Testis (tissue), 3 donors: Measurements from ENCODE around the gene ZNF740. TPM values are rescaled to one million over a fixed set of nuclear protein-coding genes. Genes with fewer than 3 reads are reported as not detected.

Experiments
- DNase-seq: peaks from one replicate; pipeline ENCODE4 v3.0.0-alpha.2; 2019
- H3K27ac ChIP-seq, 2 donors: fragments of 200-600 bp; sonication (generic); one replicate each; pipeline ENCODE4 v1.5.1; 2019
- H3K27me3 ChIP-seq: fragments of 200-600 bp; sonication (generic); one replicate; pipeline ENCODE4 v1.5.1; 2019
- H3K36me3 ChIP-seq: fragments of 200-600 bp; sonication (generic); one replicate; pipeline ENCODE4 v1.5.1; 2017; ENCODE audit warnings: low read depth; ENCODE audit errors: missing control alignments
- H3K4me1 ChIP-seq: fragments of 200-600 bp; sonication (generic); one replicate; pipeline ENCODE4 v1.5.1; 2019
- H3K4me3 ChIP-seq, 2 donors: fragments of 200-600 bp; sonication (generic); one replicate each; pipeline ENCODE4 v1.5.1; 2017 to 2019
- H3K9me3 ChIP-seq: fragments of 200-600 bp; sonication (generic); one replicate; pipeline ENCODE4 v1.5.1; 2017
- CTCF ChIP-seq, 3 experiments: fragments of 450-650 bp in 2 of 3; fragments of 200-600 bp in 1 of 3; sonication (generic) in 1 of 3; IDR thresholded peaks; one replicate each; pipeline ENCODE4 v1.5.1; 2016 to 2019; ENCODE audit warnings: antibody characterized with exemption in 3 of 3, mild to moderate bottlenecking in 2 of 3, moderate library complexity in 1 of 3
- POLR2A ChIP-seq: fragments of 450-650 bp; IDR thresholded peaks from one replicate; pipeline ENCODE4 v1.6.1; 2017; ENCODE audit warnings: antibody characterized with exemption, mild to moderate bottlenecking, moderate library complexity
- WGBS, 2 donors: methylation state at CpG; one replicate each; pipeline ENCODE4 v1.1.5; 2018; 5-methylcytosine and 5-hydroxymethylcytosine counted together
- intact Hi-C: fragments of 100-400 bp; cut with DNase I; formaldehyde crosslinking; loops from one replicate; pipeline ENCODE4 v1.15.1; 2023; ENCODE audit warnings: low total_unique reads
- polyA plus RNA-seq: library from polyadenylated mRNA; stranded (reverse); fragments of 350-450 nt; fragmentation: Illumina TruSeq; extraction: RNeasy Lipid Tissue Mini Kit (QIAGEN cat#74804); gene quantifications from one replicate; pipeline ENCODE4 v1.2.3, GENCODE V29; 2014; ENCODE audit warnings: low read depth, low replicate concordance; ENCODE audit not compliant: insufficient read depth
- total RNA-seq, 2 donors: library from RNA; depleted of rRNA; stranded (reverse); fragments of >200 nt; gene quantifications; one replicate each; pipeline ENCODE4 v1.2.3, GENCODE V29; 2016

The ZNF740 gene
- total and polyA plus RNA-seq, 3 donors from 2014 or later: 15.6 to 27.2 (median 19.8) TPM

- Histone ChIP-seq H3K27ac (no peak overlapping the region), H3K9me3 (no peaks in the 10 kb centered on the region), H3K27me3 (no peaks in the 10 kb centered on the region), H3K4me3 (no peak overlapping the region), H3K4me1 (peaks cover 16% of the 10 kb centered on the region), H3K36me3 (no peaks in the 10 kb centered on the region)
- no peak for DNase-seq
- intact Hi-C loops: no loop called here
- no peak for TF ChIP-seq CTCF (IDR thresholded peaks at IDR 0.05)
- WGBS, 2 donors: 87 to 90% methylated on average over 10 of the region's 10 CpGs
Observed at GRCh38 chr12:53225635-53226424, 45.3 kb downstream of the ZNF740 start.

DNA sequence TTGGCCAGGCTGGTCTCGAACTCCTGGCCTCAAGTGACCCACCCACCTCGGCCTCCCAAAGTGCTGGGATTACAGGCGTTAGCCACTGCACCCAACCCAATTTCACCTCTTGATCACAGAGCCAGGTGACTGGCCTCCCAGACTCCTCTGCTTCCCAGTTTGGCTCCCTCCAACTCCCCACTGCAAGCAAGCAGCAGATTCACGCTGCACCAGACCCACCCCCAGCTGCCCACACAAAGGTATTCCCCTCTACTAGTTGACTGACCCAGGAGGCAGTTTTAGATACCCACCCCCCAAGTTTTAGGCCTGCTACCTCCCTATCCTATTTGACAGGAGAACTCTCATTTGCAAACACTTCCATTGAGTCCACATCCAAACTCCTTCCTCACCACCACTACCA is 46.3 kb downstream of the ZNF740 start:
- H3K4me1 ChIP-seq: peaks cover 24% of the 10 kb centered on the region
- no peaks in the 10 kb centered on the region for H3K9me3 ChIP-seq
- no peak for TF ChIP-seq CTCF (IDR thresholded peaks at IDR 0.05)
- no peaks in the 10 kb centered on the region for H3K36me3 ChIP-seq
- H3K27me3 ChIP-seq: no peaks in the 10 kb centered on the region
- no peak overlapping the region for H3K27ac ChIP-seq
- no peak for DNase-seq
- WGBS, 2 donors: 96 to 98% methylated on average over 4 of the region's 4 CpGs
- H3K4me3 ChIP-seq: no peak overlapping the region
- intact Hi-C loops: no loop called here

DNA sequence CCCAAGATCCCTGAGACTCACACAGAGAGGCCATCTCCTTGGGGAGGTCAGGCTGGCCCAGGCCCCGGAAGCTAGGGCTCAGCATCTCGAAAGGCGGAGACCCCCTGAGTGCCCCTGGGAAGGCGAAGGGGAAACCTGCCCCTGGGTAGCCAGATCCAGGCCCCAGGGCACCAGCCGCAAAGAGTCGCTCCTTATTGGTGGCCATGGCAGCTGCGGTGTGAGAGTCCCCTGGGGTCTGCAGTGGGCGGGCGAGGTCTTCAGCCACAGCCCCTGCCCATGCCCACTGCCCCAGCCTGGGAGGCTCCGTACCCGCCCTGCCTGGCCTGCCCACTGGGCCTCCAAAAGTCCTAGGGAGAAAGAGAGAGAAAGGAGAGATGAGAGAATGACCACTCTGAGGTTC is 46.8 kb downstream of the ZNF740 start:
- peaks cover 22% of the 10 kb centered on the region for H3K4me1 ChIP-seq
- intact Hi-C loops: no loop called here
- no peak overlapping the region for H3K4me3 ChIP-seq
- TF ChIP-seq POLR2A (no peak), CTCF (IDR thresholded peaks at IDR 0.05) (no peak)
- DNase-seq: no peak
- 90 to 92% methylated on average over 2 to 11 of the region's 11 CpGs for WGBS, 2 donors
- no peak overlapping the region for H3K27ac ChIP-seq
- no peaks in the 10 kb centered on the region for H3K27me3 ChIP-seq
- H3K36me3 ChIP-seq: no peaks in the 10 kb centered on the region
- no peaks in the 10 kb centered on the region for H3K9me3 ChIP-seq

GRCh38 chr12:53227836-53228235 is 47.3 kb downstream of the ZNF740 start:
- Histone ChIP-seq H3K4me3 (no peak overlapping the region), H3K27ac (no peak overlapping the region), H3K9me3 (no peaks in the 10 kb centered on the region), H3K27me3 (no peaks in the 10 kb centered on the region), H3K4me1 (peaks cover 24% of the 10 kb centered on the region), H3K36me3 (no peaks in the 10 kb centered on the region)
- DNase-seq: no peak
- 80 to 100% methylated on average over 1 of the region's 1 CpG for WGBS, 2 donors
- TF ChIP-seq POLR2A (no peak), CTCF (IDR thresholded peaks at IDR 0.05) (no peak)
- intact Hi-C loops: no loop called here

DNA sequence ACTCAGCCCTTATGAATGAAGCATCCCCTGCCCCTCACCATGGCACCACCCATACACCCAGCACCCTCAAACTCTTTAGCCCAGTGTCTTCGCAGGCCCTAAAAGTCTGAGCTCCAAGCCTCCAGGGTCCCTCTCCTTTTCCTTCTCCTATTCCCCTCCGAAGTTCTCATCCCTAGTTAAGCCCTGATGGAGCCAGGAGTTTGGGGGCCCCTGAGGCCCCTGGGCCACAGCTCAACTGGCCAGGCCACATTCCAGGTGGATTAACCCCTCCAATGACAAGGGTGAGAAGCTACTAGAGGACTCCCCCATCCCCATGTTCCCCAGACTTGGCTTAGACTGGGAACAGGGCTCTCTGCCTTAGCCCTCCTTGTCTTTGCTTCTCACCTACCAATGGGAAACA is 48.9 kb downstream of the ZNF740 start:
- H3K27ac ChIP-seq: no peak overlapping the region
- no peaks in the 10 kb centered on the region for H3K36me3 ChIP-seq
- H3K4me1 ChIP-seq: peaks cover 27% of the 10 kb centered on the region
- no peak overlapping the region for H3K4me3 ChIP-seq
- H3K9me3 ChIP-seq: no peaks in the 10 kb centered on the region
- no peak for TF ChIP-seq CTCF (IDR thresholded peaks at IDR 0.05)
- no peak for TF ChIP-seq POLR2A
- intact Hi-C loops: no loop called here
- 93 to 94% methylated on average over 2 of the region's 2 CpGs for WGBS, 2 donors
- H3K27me3 ChIP-seq: no peaks in the 10 kb centered on the region
- no peak for DNase-seq
